ENCODE measurements around the gene KRTAP5-11.
"Not testable (repeated sequence)": the region's sequence is repeated elsewhere in the genome, so short reads cannot be mapped to it uniquely, and the experiment has no call there.

GRCh38 chr11:71540521-71541304, 42.0 kb downstream of the KRTAP5-11 start:
- not testable (repeated sequence) for TF ChIP-seq CTCF (IDR thresholded peaks at IDR 0.05); POLR2AphosphoS5 (IDR thresholded peaks at IDR 0.05; ENCODE audit: insufficient read depth in 1 of 2, low read depth in 1 of 2); POLR2A (IDR thresholded peaks at IDR 0.05)
